Hindlimb muscle (tissue), 1 donor: ENCODE data around the gene ATOH7. TPM values are rescaled to one million over a fixed set of nuclear protein-coding genes. Genes with fewer than 3 reads are reported as not detected.

Source experiments
- polyA plus RNA-seq: library from polyadenylated mRNA; unstranded; fragments of 120-200 nt; gene quantifications from one replicate; pipeline ENCODE4 v1.2.1, GENCODE V29; 2013; ENCODE audit not compliant: insufficient read length

Gene ATOH7
- polyA plus RNA-seq, 1 donor, result 0.22 TPM

Other genes with a start within 250 kb of the ATOH7 start
- 31.9 TPM for gene HERC4, start 156.8 kb downstream of the ATOH7 start, polyA plus RNA-seq
- 110 TPM for gene MYPN, start 122.6 kb downstream of the ATOH7 start, polyA plus RNA-seq
- 167 TPM for gene HNRNPH3, start 100.0 kb upstream of the ATOH7 start, polyA plus RNA-seq
- 6.8 TPM for gene PBLD, start 100.8 kb upstream of the ATOH7 start, polyA plus RNA-seq
- gene RUFY2, start 175.2 kb upstream of the ATOH7 start, polyA plus RNA-seq, result 19.5 TPM
- gene DNA2, start 239.9 kb upstream of the ATOH7 start, polyA plus RNA-seq, result 4.1 TPM